ENCODE data around the gene KRT79.

Gene KRT79

GRCh38 chr12:52847335-52848102 is 13.4 kb upstream of the KRT79 start:
- Mint-ChIP-seq H3K4me3 (no peak overlapping the region), H3K4me1 (ENCODE audit: low read depth) (peaks cover 4% of the 10 kb centered on the region), H3K27ac (no peak overlapping the region), H3K9me3 (no peaks in the 10 kb centered on the region), H3K27me3 (peaks cover 3% of the 10 kb centered on the region), H3K36me3 (ENCODE audit: low read depth) (no peaks in the 10 kb centered on the region)
- no peak for DNase-seq

- Mint-ChIP-seq H3K27me3 (peaks cover 2% of the 10 kb centered on the region), H3K36me3 (ENCODE audit: low read depth) (no peaks in the 10 kb centered on the region), H3K9me3 (no peaks in the 10 kb centered on the region), H3K4me3 (no peak overlapping the region), H3K4me1 (ENCODE audit: low read depth) (peaks cover 9% of the 10 kb centered on the region), H3K27ac (no peak overlapping the region)
- no peak for DNase-seq
These were observed 12.4 kb upstream of the KRT79 start for GRCh38 chr12:52846356-52846970.

- no peaks in the 10 kb centered on the region for H3K36me3 Mint-ChIP-seq (ENCODE audit: low read depth)
- no peak overlapping the region for H3K27ac Mint-ChIP-seq
- peaks cover 9% of the 10 kb centered on the region for H3K4me1 Mint-ChIP-seq (ENCODE audit: low read depth)
These were observed 11.8 kb upstream of the KRT79 start for GRCh38 chr12:52845946-52846345.

DNA sequence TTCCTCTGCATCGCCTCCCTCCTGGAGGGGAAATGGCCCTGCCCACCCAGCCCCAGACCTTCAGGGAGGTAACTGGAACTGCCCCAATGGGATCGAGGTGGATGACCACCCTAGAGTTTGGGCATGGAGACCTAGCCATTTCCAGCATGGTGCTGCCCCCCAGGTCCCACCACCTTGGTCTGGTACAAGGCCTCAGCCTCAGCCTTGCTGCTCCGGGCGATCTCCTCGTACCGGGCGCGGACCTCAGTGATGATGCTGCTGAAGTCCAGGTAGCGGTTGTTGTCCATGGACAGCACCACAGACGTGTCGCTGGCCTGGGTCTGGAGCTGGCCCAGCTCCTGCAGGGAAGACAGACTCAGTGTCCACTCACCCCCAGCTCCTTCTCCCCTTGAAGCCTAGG is 10.3 kb upstream of the KRT79 start:
- no peak for DNase-seq
- no peak overlapping the region for H3K4me3 Mint-ChIP-seq
- no peaks in the 10 kb centered on the region for H3K27me3 Mint-ChIP-seq
- H3K36me3 Mint-ChIP-seq (ENCODE audit: low read depth), result no peaks in the 10 kb centered on the region
- H3K4me1 Mint-ChIP-seq (ENCODE audit: low read depth), result peaks cover 9% of the 10 kb centered on the region
- no peak overlapping the region for H3K27ac Mint-ChIP-seq
- no peaks in the 10 kb centered on the region for H3K9me3 Mint-ChIP-seq

More at GRCh38 chr12:52845946-52846345, 11.8 kb upstream of the KRT79 start:
- H3K9me3 Mint-ChIP-seq, result no peaks in the 10 kb centered on the region
- H3K4me3 Mint-ChIP-seq, result no peak overlapping the region
- DNase-seq, result no peak
- no peaks in the 10 kb centered on the region for H3K27me3 Mint-ChIP-seq

DNA sequence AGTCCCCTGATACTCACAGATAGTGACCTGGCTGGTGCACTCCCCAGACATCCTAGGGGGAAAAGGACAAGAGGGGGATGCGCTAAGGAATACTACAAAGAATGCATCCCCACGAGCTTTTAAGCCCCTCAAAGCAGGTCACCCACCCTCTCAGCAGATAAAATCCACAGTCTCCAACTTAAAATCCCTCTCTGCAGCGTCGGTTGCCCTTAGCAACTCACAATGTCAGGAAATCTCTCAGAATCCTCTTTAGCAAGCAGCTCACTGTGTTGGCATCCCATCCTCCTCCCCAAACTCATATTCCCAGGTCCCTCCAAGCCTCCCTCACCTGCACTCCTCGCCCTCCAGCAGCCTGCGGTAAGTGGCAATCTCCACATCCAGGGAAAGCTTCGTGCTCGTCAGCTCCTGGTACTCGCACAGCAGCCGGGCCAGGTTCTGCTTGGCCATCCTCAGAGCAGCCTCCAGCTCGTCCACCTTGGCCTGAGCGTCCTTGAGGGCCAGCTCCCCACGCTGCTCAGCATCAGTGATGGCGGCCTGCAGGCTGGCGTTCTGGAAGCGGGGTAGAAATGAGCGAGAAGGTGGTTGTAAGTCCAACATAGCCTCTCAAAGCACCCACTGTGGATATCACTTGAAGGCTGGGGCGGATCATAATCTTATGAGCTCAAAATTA is 5.5 kb upstream of the KRT79 start:
- Mint-ChIP-seq H3K27ac (no peak overlapping the region), H3K4me1 (ENCODE audit: low read depth) (peaks cover 45% of the 10 kb centered on the region), H3K9me3 (no peaks in the 10 kb centered on the region), H3K36me3 (ENCODE audit: low read depth) (no peaks in the 10 kb centered on the region), H3K4me3 (no peak overlapping the region), H3K27me3 (no peaks in the 10 kb centered on the region)
- no peak for DNase-seq

DNA sequence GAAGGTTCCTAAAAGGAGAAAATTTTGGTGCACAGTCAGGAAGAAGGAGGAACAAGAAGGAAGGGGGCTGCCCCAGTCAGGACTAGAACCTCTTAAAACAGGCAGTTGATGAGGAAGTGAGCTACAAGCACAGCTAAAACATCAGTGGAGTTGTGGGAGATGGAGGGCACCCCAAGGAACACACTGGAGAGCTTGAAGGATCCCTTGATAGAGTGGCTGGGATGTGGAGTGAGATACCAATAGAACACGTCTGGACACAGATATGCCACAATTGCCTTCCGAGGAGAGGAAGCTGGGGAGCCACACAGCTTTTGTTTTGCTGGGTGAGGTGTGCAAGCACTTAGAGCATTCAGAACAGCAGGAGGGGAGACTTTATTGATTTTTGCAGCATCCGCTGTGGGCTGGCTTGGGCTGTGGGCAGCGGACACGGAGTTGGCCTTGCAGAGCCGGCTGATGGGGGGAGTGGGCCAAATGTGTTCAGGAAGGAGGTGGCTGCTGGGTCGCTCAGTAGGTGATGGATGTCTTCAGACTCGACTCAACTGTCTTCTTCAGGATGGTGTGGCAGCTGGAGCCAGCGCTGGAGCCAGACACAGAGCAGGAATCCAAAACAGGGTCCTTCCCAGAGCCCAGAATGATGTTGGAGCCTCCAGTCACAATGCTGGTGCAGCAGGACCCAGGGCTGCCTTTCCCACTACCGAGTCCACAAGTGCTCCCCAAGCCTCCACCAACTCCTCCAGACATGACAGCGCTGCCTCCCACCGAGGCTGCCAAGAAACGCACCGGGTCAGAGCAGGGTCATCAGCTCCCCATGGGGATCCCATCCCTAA is 4.7 kb upstream of the KRT79 start:
- Mint-ChIP-seq H3K27ac (no peak overlapping the region), H3K36me3 (ENCODE audit: low read depth) (no peaks in the 10 kb centered on the region), H3K4me3 (no peak overlapping the region), H3K4me1 (ENCODE audit: low read depth) (peaks cover 46% of the 10 kb centered on the region), H3K27me3 (no peaks in the 10 kb centered on the region), H3K9me3 (no peaks in the 10 kb centered on the region)
- no peak for DNase-seq

DNA sequence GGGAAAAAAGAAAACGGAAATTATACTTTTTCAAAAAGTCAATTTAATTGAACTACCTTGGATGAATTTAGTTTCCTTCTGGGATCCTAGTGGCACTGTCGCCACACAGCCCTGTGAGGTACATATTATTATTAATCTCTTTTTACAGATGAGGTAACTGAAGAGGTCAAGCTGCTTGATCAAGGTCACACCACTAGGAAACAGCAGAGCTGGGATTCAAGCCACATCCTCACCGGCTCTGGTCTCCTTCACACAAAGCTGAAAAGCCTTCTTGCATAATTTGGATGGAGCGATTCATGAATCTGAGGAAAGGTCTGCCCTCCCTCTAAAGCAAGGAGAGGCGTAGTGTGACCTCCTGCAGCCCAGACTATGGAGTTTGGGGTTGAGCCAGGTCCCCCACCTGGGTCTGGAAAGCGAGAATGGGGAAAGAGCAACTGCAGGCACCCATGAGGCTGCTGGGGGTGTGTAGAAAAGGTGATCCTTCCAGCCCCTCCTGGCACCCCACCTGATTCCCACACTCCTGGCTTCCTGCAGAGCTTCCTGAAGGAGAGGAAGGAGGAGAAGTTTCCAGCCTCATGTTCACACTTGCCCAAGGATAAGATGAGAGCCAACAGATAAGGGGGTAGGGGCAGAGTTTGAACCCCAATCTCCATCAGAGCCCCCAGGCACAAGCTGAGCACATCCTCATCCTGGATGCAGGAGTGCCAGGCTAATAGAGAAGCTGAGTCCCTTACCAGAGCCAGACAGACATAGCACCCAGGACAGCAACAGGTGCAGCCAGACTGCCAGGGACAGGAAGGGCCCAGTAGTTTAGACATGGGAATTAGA is 3.9 kb upstream of the KRT79 start:
- H3K4me1 Mint-ChIP-seq (ENCODE audit: low read depth), result peaks cover 46% of the 10 kb centered on the region
- H3K36me3 Mint-ChIP-seq (ENCODE audit: low read depth), result no peaks in the 10 kb centered on the region
- H3K27me3 Mint-ChIP-seq, result no peaks in the 10 kb centered on the region
- H3K4me3 Mint-ChIP-seq, result no peak overlapping the region
- peak overlapping the region; percentile 55 for H3K27ac Mint-ChIP-seq
- DNase-seq, result no peak
- H3K9me3 Mint-ChIP-seq, result no peaks in the 10 kb centered on the region

DNA sequence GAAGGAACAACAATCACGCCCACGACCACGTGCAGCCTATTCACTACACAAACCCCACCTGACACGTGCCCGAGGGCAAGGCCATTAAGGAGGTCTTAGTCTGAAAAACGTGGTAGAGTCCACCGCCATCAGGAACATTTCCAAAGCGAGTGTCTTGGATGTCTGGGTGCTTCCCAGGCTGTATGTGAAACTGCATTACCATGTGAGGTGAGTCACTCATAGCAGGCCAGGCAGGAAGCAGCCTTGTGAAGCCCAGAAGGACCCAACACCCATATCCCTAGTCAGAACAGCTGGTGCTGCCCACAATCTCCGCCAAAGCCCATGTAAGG is 3.3 kb upstream of the KRT79 start:
- H3K36me3 Mint-ChIP-seq (ENCODE audit: low read depth), result no peaks in the 10 kb centered on the region
- H3K4me3 Mint-ChIP-seq, result no peak overlapping the region
- H3K4me1 Mint-ChIP-seq (ENCODE audit: low read depth), result peaks cover 44% of the 10 kb centered on the region
- peak overlapping the region; percentile 55 for H3K27ac Mint-ChIP-seq
- no peaks in the 10 kb centered on the region for H3K27me3 Mint-ChIP-seq
- no peaks in the 10 kb centered on the region for H3K9me3 Mint-ChIP-seq
- no peak for DNase-seq

GRCh38 chr12:52836491-52837412 is 2.6 kb upstream of the KRT79 start:
- Mint-ChIP-seq H3K36me3 (ENCODE audit: low read depth) (no peaks in the 10 kb centered on the region), H3K9me3 (no peaks in the 10 kb centered on the region), H3K4me3 (peak overlapping the region; percentile 42), H3K27ac (peak overlapping the region; percentile 93), H3K4me1 (ENCODE audit: low read depth) (peaks cover 41% of the 10 kb centered on the region), H3K27me3 (no peaks in the 10 kb centered on the region)
- no peak for DNase-seq

- H3K4me3 Mint-ChIP-seq, result peak overlapping the region; percentile 42
- peaks cover 41% of the 10 kb centered on the region for H3K4me1 Mint-ChIP-seq (ENCODE audit: low read depth)
- H3K27ac Mint-ChIP-seq, result peak overlapping the region; percentile 93
- no peaks in the 10 kb centered on the region for H3K27me3 Mint-ChIP-seq
- H3K9me3 Mint-ChIP-seq, result no peaks in the 10 kb centered on the region
- H3K36me3 Mint-ChIP-seq (ENCODE audit: low read depth), result no peaks in the 10 kb centered on the region
- DNase-seq, result peak; percentile 75
These were observed 1.9 kb upstream of the KRT79 start for GRCh38 chr12:52836042-52836466.

- peak overlapping the region; percentile 93 for H3K27ac Mint-ChIP-seq
- H3K36me3 Mint-ChIP-seq (ENCODE audit: low read depth), result no peaks in the 10 kb centered on the region
- H3K4me3 Mint-ChIP-seq, result peak overlapping the region; percentile 42
- H3K9me3 Mint-ChIP-seq, result no peaks in the 10 kb centered on the region
- peak; percentile 43 for DNase-seq
- peaks cover 41% of the 10 kb centered on the region for H3K4me1 Mint-ChIP-seq (ENCODE audit: low read depth)
- no peaks in the 10 kb centered on the region for H3K27me3 Mint-ChIP-seq
These were observed 1.3 kb upstream of the KRT79 start for GRCh38 chr12:52835271-52836041.

- Mint-ChIP-seq H3K9me3 (no peaks in the 10 kb centered on the region), H3K27ac (peak overlapping the region; percentile 17), H3K4me3 (no peak overlapping the region), H3K4me1 (ENCODE audit: low read depth) (peaks cover 41% of the 10 kb centered on the region), H3K36me3 (ENCODE audit: low read depth) (no peaks in the 10 kb centered on the region), H3K27me3 (no peaks in the 10 kb centered on the region)
- DNase-seq, result no peak
These were observed 553 bp upstream of the KRT79 start for GRCh38 chr12:52834727-52835001.
